ENCODE data around the gene MAML3. TPM values are rescaled to one million over a fixed set of nuclear protein-coding genes. Genes with fewer than 3 reads are reported as not detected.
A peak's percentile ranks its signal among the peaks of the same experiment; 100 is the strongest.

The MAML3 gene
- total and polyA plus RNA-seq, 2 experiments from 2014 or later, result 1.7 to 6.5 TPM

- Histone ChIP-seq H3K27ac (ENCODE audit: low read depth) (no peak overlapping the region), H3K27me3 (ENCODE audit: insufficient read depth) (no peaks in the 10 kb centered on the region), H3K4me1 (ENCODE audit: insufficient read depth) (peaks cover 45% of the 10 kb centered on the region), H3K4me2 (peak overlapping the region; percentile 65), H3K79me2 (replicated peaks; ENCODE audit: insufficient read depth) (no peaks in the 10 kb centered on the region), H3K36me3 (ENCODE audit: insufficient read depth) (no peaks in the 10 kb centered on the region), H3K9me2 (ENCODE audit: insufficient read depth) (no peaks in the 10 kb centered on the region), H2AFZ (no peak overlapping the region), H4K20me1 (replicated peaks; ENCODE audit: insufficient read depth) (0 out of 2 replicates have a peak, but pooled peaks cover 3% of the 10 kb centered on the region), H3F3A (replicated peaks; ENCODE audit: low read depth) (no peaks in the 10 kb centered on the region), H3K4me3 (peak overlapping the region; percentile 11; the same call in 1 of the 2 replicates)
- Mint-ChIP-seq H3K9me3 (no peaks in the 10 kb centered on the region), H3K4me3 (no peak overlapping the region; the same call in 2 of the 3 replicates), H3K27ac (no peak overlapping the region), H3K36me3 (ENCODE audit: low read depth) (no peaks in the 10 kb centered on the region), H3K27me3 (ENCODE audit: insufficient read depth, low read depth, poor library complexity) (peaks cover 9% of the 10 kb centered on the region), H3K4me1 (peaks cover 53% of the 10 kb centered on the region)
- DNase-seq (ENCODE audit: low spot score) (no peak), ATAC-seq (peak; percentile 57)
- no peak for TF ChIP-seq REST (IDR thresholded peaks at IDR 0.05; ENCODE audit: unreplicated experiment)
- TF ChIP-seq EZH2phosphoT487 (IDR thresholded peaks at IDR 0.05; ENCODE audit: unreplicated experiment), result no peak
- TF ChIP-seq EZH2 (IDR thresholded peaks at IDR 0.05; ENCODE audit: low read depth, unreplicated experiment), result no peak
- TF ChIP-seq NANOG (IDR thresholded peaks at IDR 0.05; ENCODE audit: borderline replicate concordance), result no peak
- TF ChIP-seq CTCF (conservative IDR thresholded peaks at IDR 0.05; ENCODE audit: low read depth in 2 of 2), result no peak
- TF ChIP-seq POLR2AphosphoS5 (IDR thresholded peaks at IDR 0.05; ENCODE audit: low read depth), result no peak
- no peak for TF ChIP-seq ETS1 (IDR thresholded peaks at IDR 0.05)
- no peak for TF ChIP-seq CREB1 (CRISPR knock-in tag; IDR thresholded peaks at IDR 0.05; ENCODE audit: low read depth)
- no peak for TF ChIP-seq ZNF462 (CRISPR knock-in tag; IDR thresholded peaks at IDR 0.05)
- TF ChIP-seq JUNB (IDR thresholded peaks at IDR 0.05; ENCODE audit: unreplicated experiment), result no peak
- no peak for TF ChIP-seq ZNF114 (CRISPR knock-in tag; IDR thresholded peaks at IDR 0.05)
Measured at GRCh38 chr4:139921429-139922184, 232.4 kb downstream of the MAML3 start.
